SU-DHL-6 (cell line): Measurements from ENCODE around the gene TMEM178B.

Source experiments
- CTCF ChIP-seq: fragments of 200-600 bp; sonication (generic); IDR thresholded peaks from one replicate; pipeline ENCODE4 v1.5.1; 2017; ENCODE audit warnings: antibody characterized with exemption, mild to moderate bottlenecking, low read length, moderate library complexity; ENCODE audit not compliant: insufficient read depth, poor library complexity, severe bottlenecking
- EZH2phosphoT487 ChIP-seq: fragments of 200-600 bp; sonication (generic), shearing (Covaris generic); conservative IDR thresholded peaks from 2 replicates; pipeline ENCODE4 v1.6.1; 2018; ENCODE audit warnings: mild to moderate bottlenecking, antibody characterized with exemption, low read length, moderate library complexity, mixed read lengths

GRCh38 chr7:141363748-141364147 lies 289.9 kb downstream of the TMEM178B start:
- no peak for TF ChIP-seq CTCF
- no peak for TF ChIP-seq EZH2phosphoT487
